T-helper 9 cell (primary cell): ENCODE results near the gene EFCC1.

Source experiments
- DNase-seq: peaks from one replicate; pipeline ENCODE4 v3.0.0-alpha.2; 2020
- total RNA-seq, 2 donors: gene quantifications; one replicate each; lab custom pipeline; 2026; lab: John Stamatoyannopoulos, UW

Gene EFCC1
- total RNA-seq: 0.07 to 0.24 reads per million in 2 donors

GRCh38 chr3:129001101-129001805, at the start of gene EFCC1:
Gene EFCC1 (plus strand): TSS chr3:129001304. CDS start chr3:129001629, 325 bp downstream.
- DNase-seq: no peak

GRCh38 chr3:128956440-128956839, 44.7 kb upstream of the EFCC1 start:
- no peak for DNase-seq

- DNase-seq: no peak
Measured at GRCh38 chr3:128965280-128965679, 35.8 kb upstream of the EFCC1 start.

GRCh38 chr3:128965818-128966217, 35.3 kb upstream of the EFCC1 start:
- DNase-seq: no peak

GRCh38 chr3:128967748-128968355, 33.3 kb upstream of the EFCC1 start:
- no peak for DNase-seq

GRCh38 chr3:128969993-128970739, 30.9 kb upstream of the EFCC1 start:
- peak; percentile 53 for DNase-seq

- no peak for DNase-seq
Measured at GRCh38 chr3:128970740-128971047, 30.4 kb upstream of the EFCC1 start.

- no peak for DNase-seq
Measured at GRCh38 chr3:128971421-128972100, 29.5 kb upstream of the EFCC1 start.

GRCh38 chr3:128973988-128974564, 27.0 kb upstream of the EFCC1 start:
- DNase-seq: no peak

GRCh38 chr3:128975276-128975675, 25.8 kb upstream of the EFCC1 start:
- DNase-seq: no peak

GRCh38 chr3:128983293-128984069, 17.6 kb upstream of the EFCC1 start:
- DNase-seq: no peak

GRCh38 chr3:128984596-128984995, 16.5 kb upstream of the EFCC1 start:
- DNase-seq: no peak

GRCh38 chr3:128987302-128988100, 13.6 kb upstream of the EFCC1 start:
- no peak for DNase-seq

- DNase-seq: no peak
Measured at GRCh38 chr3:128988286-128988685, 12.8 kb upstream of the EFCC1 start.

- DNase-seq: no peak
Measured at GRCh38 chr3:128991355-128991895, 9.7 kb upstream of the EFCC1 start.

GRCh38 chr3:128992926-128993460, 8.1 kb upstream of the EFCC1 start:
- DNase-seq: no peak

GRCh38 chr3:128993461-128994172, 7.5 kb upstream of the EFCC1 start, which contains the start of gene CFAP92:
Gene CFAP92 (minus strand): TSS chr3:128994076. CDS start chr3:128993304, 772 bp downstream.
- DNase-seq: peak; percentile 88

GRCh38 chr3:128994173-128994512, 7.0 kb upstream of the EFCC1 start:
- no peak for DNase-seq

- no peak for DNase-seq
Measured at GRCh38 chr3:128994581-128995546, 6.2 kb upstream of the EFCC1 start.
